Measurements from ENCODE around the gene GNAZ.
A peak's percentile ranks its signal among the peaks of the same experiment; 100 is the strongest.

Gene GNAZ

DNA sequence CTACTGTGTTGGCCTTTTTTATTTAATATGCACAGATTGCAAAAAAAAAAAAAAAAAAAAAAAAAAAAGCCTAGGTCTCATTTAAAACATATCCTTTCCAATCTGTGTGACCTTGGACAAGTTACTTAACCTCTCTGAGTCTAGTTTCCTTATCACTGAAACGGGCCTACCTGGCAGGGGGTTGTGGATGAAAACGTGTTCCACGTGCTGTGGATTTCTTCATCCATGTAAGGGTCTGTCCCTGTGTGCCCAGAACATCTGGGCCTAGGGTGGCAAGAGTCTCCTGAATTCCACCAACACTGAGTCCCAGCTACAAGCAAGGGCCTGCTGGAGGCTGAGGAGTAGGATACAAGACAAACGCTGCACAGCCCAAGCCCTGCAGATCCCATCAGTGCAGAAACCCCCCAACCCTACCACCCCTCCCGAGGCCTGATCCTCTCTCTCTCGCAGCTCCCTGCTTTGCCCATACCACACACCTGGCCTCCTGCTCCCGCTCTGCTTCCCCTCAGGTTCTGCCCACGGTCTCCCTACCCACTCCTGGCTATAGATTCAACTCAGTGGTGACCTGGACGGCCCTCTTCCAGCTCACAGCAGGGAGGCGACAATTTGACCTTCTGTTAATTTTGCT lies 4.7 kb upstream of the GNAZ start:
- DNase-seq, result no peak

GRCh38 chr22:23066200-23067022 lies 3.9 kb upstream of the GNAZ start:
- no peak for DNase-seq

- DNase-seq, result no peak
These were observed 3.2 kb upstream of the GNAZ start for GRCh38 chr22:23067023-23067650.

DNA sequence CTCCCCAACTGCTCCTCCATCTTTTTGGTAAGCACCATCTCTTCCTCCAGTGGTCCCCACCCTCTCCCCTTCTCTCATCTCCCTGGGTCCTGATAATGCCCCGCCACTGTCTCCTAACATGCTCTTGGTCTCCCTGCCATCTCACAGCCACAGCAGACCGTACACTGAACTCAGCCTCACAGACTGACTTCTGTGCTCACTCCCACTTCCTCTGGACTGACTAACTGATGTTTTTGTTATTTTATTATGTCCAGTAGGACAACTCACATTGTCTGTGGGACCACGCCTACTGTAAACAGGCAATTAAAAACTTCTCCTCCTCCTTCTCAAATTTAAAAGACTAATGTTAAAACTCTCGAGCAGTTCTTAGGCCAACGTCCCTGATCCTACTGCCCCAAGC lies 2.6 kb upstream of the GNAZ start:
- DNase-seq, result no peak

GRCh38 chr22:23068096-23068831 lies 2.1 kb upstream of the GNAZ start:
- no peak for DNase-seq

- no peak for DNase-seq
These were observed 1.4 kb upstream of the GNAZ start for GRCh38 chr22:23068832-23069385.

DNA sequence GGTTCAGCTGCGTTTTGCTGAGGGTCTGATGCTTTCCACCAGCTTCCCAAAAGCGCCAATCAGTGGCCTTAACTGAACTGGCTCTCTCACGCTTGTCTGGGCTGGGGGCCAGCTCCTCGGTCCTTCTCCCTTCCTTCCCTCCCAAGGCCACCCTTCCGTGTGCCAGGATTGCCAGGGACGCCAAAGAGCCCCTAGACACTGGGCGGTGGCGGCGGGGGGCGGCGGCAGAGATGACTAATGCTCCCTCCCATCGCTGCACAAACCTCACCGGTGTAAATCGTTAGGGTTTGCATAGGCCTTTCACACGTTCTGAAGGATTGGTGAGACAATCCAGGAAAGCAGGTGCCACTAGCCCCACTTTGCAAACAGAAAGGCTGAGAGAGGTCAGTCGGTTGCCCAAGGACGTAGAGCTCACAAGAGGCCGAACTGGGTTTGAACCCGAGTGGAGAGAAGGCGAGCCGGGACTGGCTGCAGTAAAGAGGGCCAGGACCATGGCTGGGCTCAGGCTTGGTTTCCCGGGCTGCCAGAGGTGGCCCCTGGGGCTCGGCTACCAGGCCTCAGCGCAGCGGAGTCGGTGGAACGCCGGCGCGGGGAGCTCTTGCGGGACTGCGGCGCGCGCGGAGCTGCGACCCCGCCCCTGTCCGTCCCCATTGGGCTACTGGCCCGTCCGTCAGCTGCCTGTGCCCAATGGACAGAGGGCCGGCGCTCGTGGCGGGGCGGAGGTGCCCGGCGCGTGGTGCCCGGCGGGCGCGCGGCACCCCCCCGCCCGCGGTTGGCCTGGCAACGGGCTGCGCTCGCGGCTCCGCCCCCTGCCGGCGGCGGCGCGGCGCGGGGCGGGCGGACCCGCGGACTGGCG lies 589 bp upstream of the GNAZ start:
- peak; percentile 91 for DNase-seq

- DNase-seq, result no peak
These were observed 1.1 kb downstream of the GNAZ start for GRCh38 chr22:23071230-23072076.

- no peak for DNase-seq
These were observed 2.0 kb downstream of the GNAZ start for GRCh38 chr22:23072077-23072910.

DNA sequence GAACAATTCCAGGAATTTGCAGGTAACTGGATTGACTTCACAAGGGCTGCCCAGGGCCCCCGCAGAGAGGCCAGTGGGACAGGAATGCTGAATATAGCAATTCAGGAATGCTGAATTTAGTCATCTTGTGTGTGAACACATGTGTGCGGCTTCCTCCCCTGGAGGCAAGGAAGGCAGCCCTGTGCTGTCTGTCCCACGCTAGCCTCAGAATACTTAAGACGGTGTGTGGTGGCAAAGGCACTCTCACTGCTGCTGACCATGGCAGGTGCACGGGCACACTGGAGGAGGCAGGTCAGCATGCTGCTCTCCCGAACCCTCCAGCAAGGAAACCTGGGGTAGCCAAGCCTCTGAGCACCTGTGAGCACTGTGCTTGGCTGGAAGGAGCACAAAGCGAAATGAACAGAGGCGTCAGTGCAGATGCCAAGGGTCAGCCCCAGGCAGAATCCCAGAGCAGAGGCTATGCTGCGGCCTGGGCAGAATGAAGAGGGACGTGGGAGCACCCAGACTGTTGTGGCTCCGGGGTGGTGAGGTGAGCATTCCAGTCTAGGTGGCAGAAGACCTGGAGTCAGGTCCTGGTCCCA lies 2.7 kb downstream of the GNAZ start:
- no peak for DNase-seq

DNA sequence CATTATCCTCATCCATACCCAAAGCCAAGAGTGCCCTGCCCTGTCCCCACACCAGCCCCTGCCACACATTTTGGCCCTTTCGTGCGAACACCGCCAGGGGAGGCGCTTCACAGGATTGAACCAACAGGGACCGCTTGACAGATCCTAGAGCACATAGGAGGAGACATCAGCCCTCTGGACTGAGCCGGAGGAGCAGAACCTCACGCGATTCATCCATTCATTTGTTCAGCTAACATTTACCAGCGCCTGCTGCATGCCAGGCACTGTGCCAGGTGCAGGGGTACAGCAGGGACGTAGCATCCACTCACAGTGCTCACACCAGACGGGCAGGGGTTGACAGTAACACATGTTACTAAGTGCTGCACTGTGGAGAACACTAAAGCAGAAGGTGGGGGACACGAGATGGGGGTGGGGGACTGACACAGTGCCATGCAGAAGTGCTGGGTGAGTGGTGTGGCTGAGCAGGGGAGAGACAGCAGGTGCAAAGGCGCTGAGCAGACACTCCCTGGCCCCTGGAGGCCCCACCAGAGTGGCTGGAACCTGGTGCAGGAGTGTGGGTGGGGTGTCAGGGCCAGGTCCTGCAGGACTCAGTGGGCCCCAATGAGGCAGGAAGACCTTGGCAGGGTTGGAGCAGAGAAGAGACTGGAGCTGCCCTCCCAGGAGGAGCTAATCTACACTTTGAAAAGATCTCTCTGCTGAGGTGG lies 3.4 kb downstream of the GNAZ start:
- DNase-seq, result no peak

DNA sequence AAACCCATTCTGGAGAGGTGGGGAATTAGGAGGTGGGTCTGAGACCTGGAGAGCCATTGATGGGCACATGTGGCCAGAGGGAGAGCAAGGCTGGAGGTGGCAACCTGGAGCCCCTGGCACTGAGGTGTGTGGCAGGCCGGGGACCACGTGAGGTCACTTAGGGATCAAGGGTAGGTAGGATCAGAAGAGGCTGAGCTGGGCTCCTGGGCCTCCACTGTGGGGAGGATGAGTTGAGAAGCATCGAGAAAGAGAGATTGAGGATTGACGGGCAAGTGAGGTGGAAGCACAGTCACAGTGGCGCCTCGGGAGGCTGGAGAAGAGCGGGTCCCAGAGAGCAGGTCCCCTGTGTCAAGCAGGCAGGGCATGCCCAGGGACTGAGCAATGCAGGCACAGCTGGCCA lies 4.1 kb downstream of the GNAZ start:
- no peak for DNase-seq

- no peak for DNase-seq
These were observed 4.7 kb downstream of the GNAZ start for GRCh38 chr22:23075050-23075449.

DNA sequence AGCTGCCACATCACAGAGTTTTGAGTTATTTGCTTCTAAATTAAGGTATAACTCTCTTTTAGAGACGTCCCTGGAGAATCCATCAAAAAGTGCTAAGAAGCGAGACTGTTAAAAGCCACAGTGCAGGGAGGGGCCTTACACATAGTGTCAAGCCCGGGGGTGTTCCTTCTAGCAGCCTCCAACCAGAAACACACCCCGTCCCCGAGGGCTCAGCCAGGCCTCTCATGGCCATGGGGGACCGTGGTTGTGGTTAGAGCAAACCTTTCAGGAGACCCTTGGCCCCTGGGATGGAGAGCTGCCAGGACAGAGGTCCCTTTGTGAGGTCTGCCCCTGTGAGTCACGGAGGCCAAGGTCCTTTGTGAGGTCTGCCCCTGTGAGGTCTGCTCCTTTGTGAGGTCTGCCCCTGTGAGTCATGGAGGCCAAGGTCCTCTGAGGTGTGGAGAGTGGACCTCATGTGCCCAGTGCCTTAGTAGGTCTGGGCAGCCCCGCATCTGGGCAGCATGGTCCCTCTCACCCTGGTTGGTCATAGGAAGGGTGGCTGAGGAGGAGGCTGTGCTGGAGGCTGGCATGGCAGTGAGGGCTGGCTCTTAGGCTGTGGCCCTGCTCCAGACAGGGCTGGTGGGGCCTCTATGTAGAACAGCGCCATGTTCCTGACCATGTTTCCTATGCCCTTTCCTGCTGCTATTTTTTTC lies 5.4 kb downstream of the GNAZ start:
- no peak for DNase-seq

DNA sequence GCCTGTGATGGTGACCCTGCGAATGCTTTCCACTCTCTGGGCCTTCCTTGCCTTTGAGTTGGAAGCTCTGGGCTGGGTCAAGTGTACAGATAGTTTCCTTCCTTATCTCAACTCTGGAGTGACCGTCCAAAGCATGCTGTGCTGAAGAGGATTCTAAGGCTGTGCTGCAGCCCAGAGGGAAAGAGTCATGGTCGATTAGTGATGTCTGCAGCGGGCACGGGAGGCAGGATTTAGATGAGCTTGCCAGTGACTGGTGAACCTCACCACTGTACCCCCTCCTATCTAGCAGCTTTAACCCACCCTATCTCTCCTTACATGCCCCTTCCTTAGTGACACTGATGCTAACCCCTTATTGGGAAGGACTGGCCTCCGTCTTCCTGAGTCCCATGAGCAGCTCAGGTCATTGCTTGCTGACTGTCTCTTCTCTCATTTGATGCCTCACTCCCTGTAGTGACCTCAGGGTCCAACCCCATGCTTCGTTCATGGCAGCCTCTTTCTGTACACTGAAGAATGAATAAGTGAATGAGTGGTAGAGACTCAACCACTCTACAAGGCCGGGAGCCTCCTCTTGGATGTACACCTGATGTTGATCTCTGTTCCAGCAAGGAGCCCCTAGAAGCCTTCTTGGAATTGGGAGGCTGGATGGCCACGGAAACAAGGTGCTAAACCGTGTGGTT lies 6.7 kb downstream of the GNAZ start:
- DNase-seq, result no peak

DNA sequence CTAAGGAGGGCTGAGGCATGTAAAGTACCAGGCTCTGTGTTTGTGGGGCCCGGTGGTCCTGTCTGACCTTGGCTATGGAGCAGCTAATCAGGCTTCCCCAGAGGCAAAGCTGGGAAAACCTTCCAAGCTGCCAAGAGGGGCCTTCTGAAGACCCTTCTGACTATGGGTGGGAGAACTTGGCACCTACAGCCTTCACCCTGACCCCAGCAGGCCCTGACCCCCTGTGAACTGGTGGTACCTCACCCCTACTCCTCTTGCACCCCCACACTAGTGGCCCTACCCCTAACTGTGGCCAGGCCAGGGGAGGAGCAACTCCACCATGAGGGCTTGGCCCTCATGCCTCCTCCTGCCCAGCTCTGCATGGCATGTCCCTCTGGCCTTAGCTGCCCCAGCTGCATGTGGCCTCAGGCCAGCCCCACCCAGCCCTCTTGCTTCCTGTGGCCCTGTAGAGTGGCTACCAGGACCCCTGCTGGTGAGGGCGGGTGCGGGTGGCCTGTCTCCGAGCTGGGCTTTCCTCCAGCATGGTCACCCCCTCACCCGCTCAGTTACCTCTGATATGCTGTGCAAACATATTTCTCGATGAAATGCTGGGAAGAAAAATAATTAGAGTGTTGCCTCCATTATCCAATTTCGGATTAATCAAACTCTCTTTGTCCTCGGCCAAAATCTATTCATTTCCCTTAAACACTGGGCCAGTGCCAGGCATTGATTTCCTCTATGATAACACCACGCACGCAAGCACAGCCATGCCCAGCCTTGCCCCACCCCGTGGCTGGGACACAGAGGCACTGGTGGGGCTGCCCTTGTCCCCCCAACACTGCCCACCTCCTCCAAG lies 7.5 kb downstream of the GNAZ start:
- DNase-seq, result no peak

DNA sequence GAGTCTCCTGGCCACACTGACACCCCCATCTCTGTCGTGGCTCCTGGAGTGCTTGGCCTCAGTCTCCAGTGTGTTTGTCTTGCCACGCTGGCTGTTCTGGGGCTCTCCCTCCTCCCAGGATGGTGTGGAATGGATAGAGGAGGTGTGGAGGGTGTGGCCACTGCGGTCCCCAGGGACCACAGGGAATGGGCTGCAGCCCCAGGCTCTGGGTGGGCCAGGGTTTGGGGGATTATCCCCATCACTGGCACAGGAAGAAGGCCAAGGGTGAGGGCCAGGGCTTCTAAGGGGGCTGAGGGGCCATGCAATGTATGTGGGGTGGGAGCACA lies 8.1 kb downstream of the GNAZ start:
- DNase-seq, result no peak

Data from activated naive CD4-positive, alpha-beta T cell treated with Interleukin-2 at 50 U/mL for 16 hours (primary cell).